ENCODE results near the gene SLC6A3. TPM values are rescaled to one million over a fixed set of nuclear protein-coding genes. Genes with fewer than 3 reads are reported as not detected.

SLC6A3 gene
- total and polyA plus RNA-seq, 2 donors (not counting 3 experiments of a cell fraction or from before 2014, with no cell fraction given): not detected

- Histone ChIP-seq H3K27ac (ENCODE audit: insufficient read depth, low read depth, low read length) (no peak overlapping the region), H3K27me3 (ENCODE audit: control insufficient read depth in 2 of 2, insufficient read depth in 2 of 2, low read length in 2 of 2) (peaks cover 31 to 37% of the 10 kb centered on the region in 2 experiments), H3K9me3 (replicated peaks; ENCODE audit: control insufficient read depth, insufficient read depth, low read length) (no peaks in the 10 kb centered on the region), H4K20me1 (replicated peaks; ENCODE audit: control insufficient read depth, extremely low read depth, insufficient read depth, low read length) (no peaks in the 10 kb centered on the region), H3K9me1 (replicated peaks; ENCODE audit: control insufficient read depth, extremely low read depth, insufficient read depth, low read length) (no peaks in the 10 kb centered on the region), H3K79me2 (ENCODE audit: control insufficient read depth, insufficient read depth, low read length) (no peaks in the 10 kb centered on the region), H2AFZ (ENCODE audit: low read depth, low read length) (no peak overlapping the region), H3K36me3 (ENCODE audit: control insufficient read depth in 2 of 2, extremely low read depth in 1 of 2, insufficient read depth in 2 of 2, low read length in 2 of 2) (no peaks in the 10 kb centered on the region), H3K4me1 (ENCODE audit: control insufficient read depth, extremely low read depth, insufficient read depth, low read length) (no peaks in the 10 kb centered on the region), H3K4me3 (replicated peaks in 1 of 3; ENCODE audit: insufficient read depth in 1 of 3, low read depth in 1 of 3, low read length in 3 of 3) (no peak overlapping the region), H3K9ac (replicated peaks; ENCODE audit: extremely low read depth, insufficient read depth, low read length) (no peak overlapping the region), H3K4me2 (ENCODE audit: insufficient read depth, low read length) (no peak overlapping the region)
- POLR2A ChIA-PET: no interaction called here
- intact Hi-C loops (cut with micrococcal nuclease) (no loop called here), dilution Hi-C loops (cut with MboI; ENCODE audit: extremely low pct_ligation_motif_present, low sequenced_read_pairs) (no loop called here)
- DNase-seq (ENCODE audit: low read depth, low spot score) (no peak), FAIRE-seq (no peak)
- TF ChIP-seq POLR2AphosphoS5 (IDR thresholded peaks at IDR 0.05; ENCODE audit: insufficient read depth, low read depth, low read length) (no peak), CTCF (IDR thresholded peaks at IDR 0.05; ENCODE audit: extremely low read depth in 1 of 2, insufficient read depth in 1 of 2, low read depth in 1 of 2, low read length in 2 of 2) (no peak), FOS (IDR thresholded peaks at IDR 0.05; ENCODE audit: borderline replicate concordance, insufficient read depth, low read length) (no peak), JUN (IDR thresholded peaks at IDR 0.05; ENCODE audit: borderline replicate concordance, insufficient read depth, insufficient read length, low read depth) (no peak), POLR2A (IDR thresholded peaks at IDR 0.05; ENCODE audit: low read depth, low read length) (no peak), EZH2 (IDR thresholded peaks at IDR 0.05; ENCODE audit: borderline replicate concordance, low read depth, low read length, severe bottlenecking) (no peak), MAX (IDR thresholded peaks at IDR 0.05; ENCODE audit: insufficient read depth, insufficient read length) (no peak), GATA2 (IDR thresholded peaks at IDR 0.05; ENCODE audit: insufficient read depth, insufficient read length, low read depth, low read length) (no peak), MYC (IDR thresholded peaks at IDR 0.05; ENCODE audit: low read depth, low read length) (no peak)
- no TSS peak for BruUV-seq (replicated peaks)
- CTCF ChIA-PET: interaction anchor here (1.2 kb wide), 1 partner anchor 12 kb away, joined by 3 read pairs; no protein-coding TSS in a partner anchor
These were observed 2.8 kb downstream of the SLC6A3 start for GRCh38 chr5:1442222-1443145.
